Occipital lobe (tissue), 2 donors: ENCODE measurements around the gene LINGO1. TPM values are rescaled to one million over a fixed set of nuclear protein-coding genes. Genes with fewer than 3 reads are reported as not detected.

Experiments
- DNase-seq: peaks from one replicate; lab custom pipeline; 2025; lab: John Stamatoyannopoulos, UW
- total RNA-seq: library from RNA; depleted of rRNA; stranded (reverse); fragments of >200 nt; gene quantifications from one replicate; pipeline ENCODE4 v1.2.3, GENCODE V29; 2014

The LINGO1 gene
- total RNA-seq, 1 donor from 2014 or later: 45.7 TPM

DNA sequence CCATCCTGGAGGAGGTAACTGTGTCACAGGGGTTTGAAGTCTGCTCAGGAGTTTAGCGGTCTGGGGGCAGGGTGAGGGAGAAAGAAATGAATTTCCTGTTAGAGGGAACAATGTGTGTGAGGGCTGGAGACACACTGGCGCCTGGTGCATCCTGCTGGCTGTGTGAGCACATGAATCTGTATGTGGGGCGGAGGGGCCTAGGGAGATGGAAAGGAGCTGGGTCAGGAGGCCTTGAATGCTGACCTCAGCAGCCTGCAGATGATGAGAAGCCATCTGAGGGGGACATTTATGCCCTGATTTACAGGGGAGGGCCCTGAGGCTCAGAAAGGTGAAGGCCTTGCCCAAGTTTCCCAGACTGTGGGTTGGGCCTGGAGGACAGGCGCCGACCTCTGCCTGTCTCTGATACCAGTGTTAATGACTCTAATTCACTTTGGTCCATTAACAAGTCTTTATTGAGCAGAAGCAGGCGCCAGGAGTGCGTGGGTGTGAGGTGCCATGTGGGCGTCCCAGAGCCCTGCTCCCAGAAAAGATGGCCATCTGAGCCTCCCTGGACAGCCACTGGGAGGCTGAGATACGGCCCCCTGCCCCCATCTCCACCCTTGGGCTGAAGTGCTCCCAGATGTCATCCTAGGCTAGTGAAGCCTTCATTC is 34.8 kb downstream of the LINGO1 start:
- DNase-seq: no peak

DNA sequence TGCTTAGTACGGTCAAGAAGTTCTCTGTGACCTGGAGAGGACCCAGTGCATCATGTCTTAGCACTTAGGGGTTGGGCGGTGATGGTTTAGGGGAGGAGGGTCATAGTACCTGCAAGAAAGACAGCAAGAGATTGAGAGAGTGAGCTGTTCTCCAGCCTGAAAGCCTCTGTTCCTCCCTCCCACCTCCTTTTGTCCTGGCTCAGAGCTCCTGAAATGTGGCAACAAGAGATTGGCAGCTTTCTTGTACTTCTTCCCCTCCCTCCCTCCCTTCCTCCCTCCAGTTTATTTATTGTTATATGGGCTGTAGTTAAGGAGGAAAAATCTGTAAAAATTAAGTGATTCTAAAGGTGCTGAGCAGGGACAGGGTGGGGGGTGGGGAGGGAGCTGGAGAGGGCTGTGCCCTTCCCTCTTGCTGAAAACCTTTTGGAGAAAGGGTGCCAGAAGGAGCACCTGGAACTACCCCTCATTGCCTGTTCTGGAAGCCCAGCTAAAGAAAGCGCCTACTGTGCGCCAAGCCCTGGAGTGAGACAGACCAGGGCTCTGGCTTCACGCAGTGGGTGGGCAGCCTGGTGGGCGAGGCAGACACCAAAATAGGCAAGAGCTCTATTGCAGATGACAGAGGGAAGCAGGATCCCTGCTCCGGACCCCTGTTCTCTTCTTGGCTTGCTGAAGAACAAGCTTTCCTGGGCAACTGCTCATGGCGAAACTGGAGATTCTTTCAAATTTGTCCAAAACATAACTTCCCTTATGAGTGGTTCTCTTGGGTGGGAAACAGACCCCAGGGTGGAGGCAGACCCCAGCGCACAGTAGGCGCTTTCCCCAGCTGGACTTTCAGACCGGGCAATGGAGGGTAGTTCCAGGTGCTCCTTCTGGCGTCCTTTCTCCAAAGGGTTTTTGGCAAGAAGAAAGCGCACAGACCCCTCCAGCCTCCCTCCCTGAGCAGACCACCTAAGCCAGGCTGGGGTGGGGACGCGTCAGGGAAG is 35.6 kb downstream of the LINGO1 start:
- no peak for DNase-seq

DNA sequence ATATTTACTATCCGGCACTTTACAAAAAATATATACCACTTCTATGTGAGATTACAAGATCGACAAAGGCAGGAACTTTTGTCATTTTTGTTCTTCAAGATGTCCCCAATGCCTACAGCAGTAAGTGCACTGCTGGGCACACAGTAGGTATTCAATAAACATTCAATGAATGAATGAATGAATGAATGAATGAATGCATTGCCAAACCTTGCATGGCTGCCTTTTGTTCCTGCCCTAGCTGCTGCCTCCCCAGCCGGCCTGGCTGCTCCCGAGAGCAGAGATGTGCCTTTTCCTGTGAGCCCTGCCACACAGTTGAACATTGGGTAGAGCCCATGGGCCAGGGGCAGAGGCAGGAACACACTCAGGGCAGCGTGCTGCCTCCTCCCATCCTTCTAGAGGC is 37.5 kb downstream of the LINGO1 start:
- DNase-seq: no peak

DNA sequence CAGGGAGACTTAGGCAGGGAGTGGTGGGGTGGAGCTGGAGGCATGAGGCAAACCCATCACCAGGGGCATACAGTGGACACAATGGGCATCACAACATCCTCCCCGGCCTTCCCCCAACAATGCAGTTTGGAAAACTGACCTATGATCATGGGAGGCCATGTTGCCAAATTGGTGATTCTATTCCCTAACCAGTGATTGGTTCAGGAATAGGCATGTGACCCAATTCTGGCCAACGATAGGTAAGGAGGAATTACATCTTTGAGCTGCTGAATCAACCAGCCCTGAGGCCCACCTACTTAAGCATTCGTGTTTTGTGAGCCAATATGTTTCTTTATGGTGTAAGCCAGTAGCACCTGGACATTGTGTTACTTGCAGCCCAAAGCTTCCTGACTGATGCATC is 40.0 kb downstream of the LINGO1 start:
- DNase-seq: no peak

DNA sequence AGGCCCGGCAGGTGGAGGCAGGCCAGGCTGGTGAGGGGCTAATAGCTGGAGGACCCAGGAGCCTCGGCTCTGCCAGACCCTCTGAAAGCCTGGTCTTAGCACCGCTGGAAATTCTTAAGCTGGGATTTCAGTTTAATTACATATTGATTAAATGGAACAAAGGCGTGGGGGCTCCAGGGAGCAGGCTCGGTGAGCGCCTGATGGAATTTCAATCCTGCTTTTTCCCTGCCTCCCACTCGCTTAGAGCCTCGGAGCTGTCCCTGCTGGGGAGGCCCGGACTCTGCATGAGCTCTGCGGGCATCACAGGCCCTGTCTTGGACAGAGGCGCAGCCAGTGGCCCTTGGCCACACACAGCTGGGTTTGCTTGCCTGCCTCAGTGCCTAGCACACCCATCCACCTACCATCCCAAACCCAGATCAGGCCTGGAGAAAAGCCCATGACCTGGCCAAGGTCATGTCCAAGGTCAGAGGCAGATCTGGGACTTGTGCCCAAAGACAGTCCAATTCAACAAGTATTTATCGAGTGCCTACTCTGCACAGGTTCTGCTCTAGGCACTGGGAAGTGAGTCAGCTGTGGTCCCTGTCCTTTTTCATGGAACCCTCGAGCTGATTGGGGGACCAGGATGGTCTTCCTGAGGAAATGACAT is 40.6 kb downstream of the LINGO1 start:
- no peak for DNase-seq

DNA sequence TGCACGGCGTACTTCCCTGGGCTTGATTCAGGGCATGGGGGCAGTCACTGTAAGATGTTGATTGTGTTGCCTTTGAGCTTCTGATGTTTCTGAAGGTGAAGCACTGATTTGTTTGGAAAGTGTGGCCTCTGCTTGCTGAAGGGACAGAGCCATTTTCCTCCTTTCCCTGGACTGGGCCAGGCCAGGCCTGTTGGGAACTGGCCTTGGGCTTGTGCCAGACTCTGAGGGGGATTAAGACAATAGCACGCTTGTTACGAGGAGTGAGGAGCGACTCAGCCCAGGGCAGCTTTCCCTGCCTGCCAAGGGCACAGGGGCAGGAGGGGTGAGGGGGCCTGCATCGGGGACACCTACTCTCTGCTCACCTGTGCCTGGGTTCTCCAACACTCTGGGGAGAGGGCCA is 42.9 kb downstream of the LINGO1 start:
- DNase-seq: peak; percentile 55

DNA sequence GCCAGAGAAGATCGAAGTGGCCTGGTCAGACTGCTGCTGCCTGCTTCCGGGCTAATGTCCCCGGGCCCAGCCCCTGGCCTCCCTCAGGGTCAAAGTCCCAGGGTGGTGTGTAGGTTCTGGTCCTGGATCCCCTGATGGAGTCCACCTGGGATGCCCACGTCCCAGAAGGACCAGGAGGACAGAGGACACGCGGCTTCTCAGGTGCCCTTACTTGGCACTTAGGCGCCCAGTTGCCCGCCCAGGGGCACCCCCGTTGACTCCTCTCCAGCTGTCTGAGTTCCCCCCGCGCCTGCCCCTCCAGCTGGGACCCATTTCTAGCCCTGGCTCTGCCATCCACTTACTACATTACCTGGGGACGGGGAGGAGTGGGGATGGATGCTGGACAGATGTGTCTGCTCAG is 44.6 kb downstream of the LINGO1 start:
- DNase-seq: no peak

DNA sequence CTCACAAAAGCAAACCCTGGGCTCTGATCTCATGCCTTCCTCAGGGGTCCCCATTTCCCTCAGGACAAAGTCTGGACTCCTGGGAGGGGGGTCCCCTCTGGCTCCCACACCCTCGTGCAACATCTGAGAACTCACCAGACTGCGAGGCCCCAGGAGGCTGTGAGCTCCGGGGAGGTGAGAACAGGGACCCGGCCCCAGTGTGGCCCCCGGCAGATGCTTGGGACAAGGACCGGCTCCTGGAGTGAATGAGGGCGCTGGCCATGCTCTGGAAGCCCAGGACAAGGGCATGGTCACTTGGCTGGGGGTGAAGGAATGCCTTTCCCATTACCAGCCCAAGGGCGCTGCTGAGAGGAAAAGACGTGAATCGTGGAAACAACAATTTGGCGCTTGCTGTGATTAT is 48.0 kb downstream of the LINGO1 start:
- DNase-seq: no peak

DNA sequence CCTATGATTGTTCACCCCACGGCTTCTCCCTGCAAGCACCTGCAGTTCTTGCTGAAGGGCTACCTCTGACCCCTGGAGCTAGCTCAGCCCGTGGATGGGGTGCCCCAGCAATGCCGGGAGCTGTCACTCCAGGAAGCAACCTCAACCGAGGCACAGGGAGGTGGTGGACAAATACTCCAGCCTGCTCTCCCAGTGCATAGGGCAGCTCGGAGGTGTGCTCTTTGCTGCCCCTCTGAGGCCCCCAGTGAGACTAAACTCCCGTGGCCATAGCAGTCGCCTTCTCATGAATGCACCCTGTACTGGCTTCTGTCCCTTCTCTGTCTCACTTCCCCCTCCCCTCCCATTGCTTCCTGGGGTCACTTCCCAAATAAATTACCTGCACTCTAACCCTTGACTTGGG is 48.5 kb downstream of the LINGO1 start:
- no peak for DNase-seq

DNA sequence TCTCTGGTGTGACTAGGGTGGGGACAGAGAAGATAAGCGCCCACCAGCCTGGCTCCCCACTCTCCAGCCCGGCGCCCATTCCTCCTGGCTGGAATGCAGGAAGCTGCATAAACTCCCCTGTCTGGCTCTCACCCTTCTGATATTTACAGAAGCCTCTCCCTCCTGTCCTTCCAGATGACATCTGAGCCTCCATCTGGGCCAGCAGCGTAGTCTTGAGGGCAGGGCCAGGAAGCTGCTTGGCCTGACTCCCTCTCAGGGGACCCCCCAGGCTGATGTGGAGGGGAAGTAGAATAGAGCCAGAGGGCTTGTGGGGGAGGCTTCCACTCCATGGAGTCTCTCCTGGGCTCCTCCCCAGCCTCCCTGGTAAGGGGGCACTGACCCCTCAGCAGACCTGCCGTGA is 49.9 kb downstream of the LINGO1 start:
- DNase-seq: no peak

DNA sequence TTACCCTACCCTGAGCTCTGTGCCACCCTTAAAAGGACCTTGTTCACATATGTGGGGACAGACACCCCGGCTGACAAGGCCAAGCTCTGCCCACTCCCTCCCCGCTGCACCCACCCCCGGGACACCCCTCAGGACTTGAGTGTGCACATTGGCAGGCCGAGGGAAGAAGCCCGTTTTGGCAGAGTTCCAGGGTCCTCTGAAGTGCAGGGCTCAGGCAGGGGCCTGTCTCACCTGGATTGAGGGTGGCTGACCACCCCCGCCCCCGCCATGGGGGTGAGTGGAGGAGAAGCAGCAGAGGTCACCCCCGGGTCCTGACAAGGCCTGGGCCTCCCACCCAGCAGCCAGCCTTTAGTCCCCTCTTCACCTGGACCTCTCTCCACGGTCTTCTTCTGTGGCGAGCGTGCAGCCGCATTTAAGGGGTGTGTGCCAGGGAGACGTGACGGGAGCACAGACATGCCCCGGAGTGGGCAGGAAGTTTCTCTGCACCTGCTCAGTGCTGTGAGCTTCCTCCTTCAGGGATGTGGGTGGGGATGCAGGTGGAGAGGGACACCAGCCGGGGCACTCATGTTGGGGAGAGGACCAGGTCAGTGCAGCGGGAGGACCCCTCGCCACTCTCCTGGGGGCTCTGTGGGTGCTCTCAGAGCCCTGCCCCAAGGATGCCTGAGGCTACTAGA is 50.7 kb downstream of the LINGO1 start:
- DNase-seq: no peak

DNA sequence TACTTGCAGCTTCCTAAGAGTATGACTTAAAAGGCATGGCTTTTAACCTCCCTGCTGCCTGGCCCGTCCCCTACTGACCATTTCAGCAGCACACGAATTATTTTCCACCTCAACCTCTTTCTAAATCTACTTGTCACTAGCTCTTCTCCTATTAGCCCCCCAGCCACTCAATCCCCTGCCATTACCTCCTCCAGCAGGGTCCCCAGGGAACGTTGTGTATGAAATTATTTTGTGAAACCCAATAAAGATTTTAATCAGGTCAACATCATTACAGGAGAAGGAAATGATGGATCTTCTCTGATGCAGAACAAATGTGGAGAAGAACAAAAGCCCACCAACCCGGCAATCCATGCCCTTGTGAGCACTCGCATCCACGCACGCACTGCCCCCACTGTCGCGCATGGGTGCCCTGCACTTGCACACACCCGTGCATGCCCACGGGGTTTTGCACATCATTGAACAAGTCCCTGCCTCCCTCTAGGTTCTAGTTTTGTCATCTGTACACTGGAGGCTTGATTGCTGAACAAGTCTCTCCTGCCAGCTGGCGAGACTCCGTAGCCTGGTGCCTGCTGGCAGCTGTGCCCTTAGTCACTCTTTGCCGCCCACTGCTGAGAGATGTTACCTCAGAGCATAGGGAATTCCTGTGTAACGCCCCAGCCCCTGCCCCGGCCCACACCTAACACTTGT is 51.6 kb downstream of the LINGO1 start:
- DNase-seq: peak; percentile 49

DNA sequence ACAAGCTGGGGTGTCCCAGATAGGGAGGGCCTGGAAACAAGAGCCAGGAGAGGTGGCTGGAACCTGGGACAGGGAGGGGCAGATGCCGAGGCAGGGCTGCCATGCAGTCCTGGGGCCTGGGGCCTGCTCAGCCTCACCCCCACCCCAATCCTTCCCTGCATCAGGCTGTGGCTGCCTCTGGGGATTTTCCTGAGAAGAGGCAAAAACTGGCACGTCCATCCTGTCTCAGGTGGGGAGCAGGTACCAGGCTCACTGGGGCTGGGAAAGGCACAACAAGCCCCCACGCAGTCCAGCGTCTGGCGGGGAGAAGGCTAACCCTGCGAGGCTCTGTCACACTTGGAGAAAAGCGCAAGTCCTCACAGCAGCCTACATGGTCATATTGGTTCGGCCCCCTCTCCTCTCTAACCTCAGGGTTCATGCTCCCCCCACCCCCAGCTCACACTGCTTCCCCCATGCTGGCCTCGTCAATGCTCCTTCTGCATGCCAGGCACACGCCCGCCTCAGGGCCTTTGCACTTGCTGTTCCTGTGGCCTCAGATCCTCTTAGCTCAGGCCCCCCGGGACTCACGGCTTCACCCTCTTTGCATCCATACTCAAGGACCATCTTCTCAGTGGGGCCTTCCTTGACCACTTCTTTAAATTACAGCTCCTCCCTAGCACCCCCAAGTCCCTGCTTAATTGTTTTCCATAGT is 53.1 kb downstream of the LINGO1 start:
- DNase-seq: no peak

DNA sequence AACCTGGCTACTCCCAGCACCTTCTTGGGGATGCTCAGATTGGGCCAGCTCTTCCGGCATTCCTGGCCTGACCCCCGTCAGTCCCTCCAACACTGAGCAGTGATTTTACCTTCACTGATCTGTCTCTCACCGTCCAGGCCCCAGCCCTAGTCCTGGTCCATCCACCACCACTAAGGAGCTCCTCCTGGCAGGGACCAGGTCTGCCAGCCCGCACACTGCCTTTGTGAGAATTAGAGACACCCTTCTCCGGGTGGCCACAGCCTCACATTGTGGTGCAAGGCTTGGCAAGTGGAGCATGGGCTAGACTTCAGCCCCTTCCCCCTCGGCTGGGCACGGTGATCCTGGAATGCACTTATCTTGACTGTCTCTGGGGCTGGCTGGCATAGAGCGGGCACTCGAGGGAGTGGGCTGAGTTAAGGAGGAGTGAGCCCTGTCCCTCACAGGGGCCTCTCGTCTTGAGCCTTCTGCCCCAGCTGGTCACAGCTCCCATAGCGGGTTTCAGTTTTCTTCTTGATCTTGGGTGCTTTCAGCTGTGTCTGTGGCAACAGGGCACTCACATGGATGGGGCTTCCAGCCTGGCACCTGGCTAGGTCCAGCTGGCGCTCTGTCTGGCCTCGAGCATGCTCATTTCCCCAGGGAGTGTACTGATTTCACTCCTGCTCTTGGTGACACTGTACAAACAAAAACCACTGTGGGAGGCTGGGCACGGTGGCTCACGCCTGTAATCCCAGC is 53.9 kb downstream of the LINGO1 start:
- DNase-seq: no peak

DNA sequence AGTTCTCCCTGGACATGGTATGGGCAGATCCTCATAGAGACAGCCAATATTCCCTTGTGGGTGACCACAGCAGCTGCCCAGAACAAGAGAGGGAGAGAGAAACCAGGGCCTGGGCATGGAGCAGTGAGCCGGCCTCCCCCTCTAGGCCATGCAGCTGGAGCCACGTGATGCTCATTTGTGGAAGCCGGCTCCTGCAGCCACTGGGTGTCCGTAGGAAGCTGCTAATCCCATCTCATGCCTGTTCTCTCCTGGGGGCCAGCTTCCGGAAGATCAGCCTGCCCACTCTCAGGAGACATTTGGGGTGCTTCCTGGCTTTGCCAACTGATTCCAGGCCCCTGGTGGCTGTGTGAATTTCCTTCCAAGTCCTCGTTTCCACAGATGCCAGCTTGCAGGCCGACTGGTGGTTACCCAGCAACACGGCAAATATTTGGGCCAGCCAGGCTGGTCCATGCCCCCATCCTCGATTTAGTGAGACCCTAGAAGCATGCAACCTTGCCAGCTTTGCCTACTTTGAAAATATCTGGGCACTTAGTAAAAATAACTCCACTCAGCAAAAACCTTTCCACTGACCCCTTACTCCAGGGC is 55.3 kb downstream of the LINGO1 start:
- peak; percentile 52 for DNase-seq

DNA sequence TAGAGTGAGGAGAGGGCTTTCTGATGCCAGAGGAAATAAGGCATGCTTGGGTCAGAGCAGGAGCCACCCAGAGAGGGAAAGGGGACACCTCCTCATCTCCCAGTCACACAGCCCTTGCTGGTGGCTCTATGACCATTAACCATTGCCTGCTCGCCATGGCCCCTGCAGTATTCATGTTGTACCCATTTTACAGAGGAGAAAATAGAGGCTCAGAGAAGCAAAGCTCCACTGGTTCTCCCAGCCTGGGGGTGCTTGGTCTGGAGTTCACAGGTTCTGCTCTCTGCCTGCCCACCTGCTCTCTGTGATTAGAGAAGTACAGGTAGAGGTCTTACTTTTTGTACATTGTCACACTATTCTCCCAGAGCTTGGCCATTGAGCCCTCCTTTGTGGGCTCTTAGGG is 56.2 kb downstream of the LINGO1 start:
- no peak for DNase-seq

DNA sequence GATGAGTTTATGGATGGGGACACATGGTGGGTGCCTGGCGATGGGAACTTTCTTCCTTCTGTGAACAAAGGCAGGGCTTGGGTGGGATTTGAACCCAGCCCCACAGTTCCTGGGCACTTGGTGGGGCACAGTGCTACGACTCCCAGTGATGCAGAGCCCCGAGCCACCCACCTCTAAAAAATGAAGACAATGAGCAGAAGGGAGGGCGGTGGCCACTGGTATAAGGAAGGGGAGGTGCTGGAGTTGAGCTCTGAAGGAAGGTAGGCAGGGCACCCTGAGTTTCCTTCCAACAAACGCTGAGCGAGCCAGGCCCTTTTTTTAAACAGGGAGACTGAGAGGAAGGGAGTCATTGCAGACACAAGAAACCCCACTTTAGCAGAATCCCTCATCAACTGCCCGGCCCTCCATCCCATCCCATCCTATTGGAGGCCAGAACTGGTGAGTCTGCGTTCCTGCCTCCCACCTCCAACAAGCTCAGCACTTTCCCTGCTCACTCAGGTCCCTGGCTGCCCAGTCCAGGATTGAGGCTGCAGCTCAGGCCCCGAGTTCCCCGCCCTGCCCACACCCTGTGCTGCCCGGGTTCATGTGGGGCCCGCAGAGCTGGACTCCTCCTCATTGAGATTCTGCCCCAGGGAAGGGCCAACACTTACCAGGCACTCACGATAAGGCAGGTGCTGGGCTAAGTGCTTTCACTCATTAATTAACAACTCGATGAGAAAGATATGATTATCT is 57.3 kb downstream of the LINGO1 start:
- DNase-seq: no peak

DNA sequence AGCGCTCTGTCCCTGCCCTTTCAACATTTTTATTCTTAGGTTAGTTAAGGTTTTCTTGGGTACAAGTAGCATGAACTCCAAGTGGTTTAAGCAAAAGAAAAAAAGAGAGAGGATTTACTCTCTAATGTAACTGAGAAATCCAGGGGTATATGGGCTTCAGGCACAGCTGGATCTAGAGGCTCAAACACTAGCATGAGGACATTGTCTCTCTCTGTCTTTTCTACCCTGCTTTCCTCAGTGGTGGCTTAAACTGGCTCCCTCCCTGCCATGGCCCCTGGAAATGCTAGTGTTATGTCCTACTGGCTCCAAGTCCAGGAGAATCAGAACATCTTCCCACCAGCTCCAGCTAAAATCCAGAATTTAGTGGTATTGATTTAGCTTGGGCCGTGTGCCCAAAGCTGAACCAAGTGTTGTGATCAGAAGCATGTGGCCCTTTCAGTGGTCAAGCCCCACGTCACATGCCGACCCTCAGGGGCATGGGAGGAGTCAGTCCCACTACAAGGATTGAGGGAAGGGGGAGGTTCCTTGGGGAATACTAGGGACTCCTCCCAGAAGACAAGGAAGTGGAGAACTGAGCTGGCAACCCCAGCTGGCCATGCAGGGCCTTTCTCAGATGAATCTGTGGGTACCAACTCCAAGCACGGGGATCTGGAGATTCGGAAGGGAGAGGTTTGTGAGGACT is 58.0 kb downstream of the LINGO1 start:
- DNase-seq: no peak
